HT1080 (cell line): Measurements from ENCODE around the gene MEGF6. TPM values are rescaled to one million over a fixed set of nuclear protein-coding genes. Genes with fewer than 3 reads are reported as not detected.

ENCODE experiments used
- DNase-seq: peaks from one replicate; pipeline ENCODE4 v3.0.0-alpha.2; 2015; ENCODE audit warnings: low read depth
- total RNA-seq: library from RNA; depleted of rRNA; stranded (reverse); fragments of >200 nt; shearing (Covaris generic); gene quantifications from 2 replicates; pipeline ENCODE4 v1.2.3, GENCODE V29; 2014

Gene MEGF6
- total RNA-seq, 1 experiment from 2014 or later = 0.92 TPM

DNA sequence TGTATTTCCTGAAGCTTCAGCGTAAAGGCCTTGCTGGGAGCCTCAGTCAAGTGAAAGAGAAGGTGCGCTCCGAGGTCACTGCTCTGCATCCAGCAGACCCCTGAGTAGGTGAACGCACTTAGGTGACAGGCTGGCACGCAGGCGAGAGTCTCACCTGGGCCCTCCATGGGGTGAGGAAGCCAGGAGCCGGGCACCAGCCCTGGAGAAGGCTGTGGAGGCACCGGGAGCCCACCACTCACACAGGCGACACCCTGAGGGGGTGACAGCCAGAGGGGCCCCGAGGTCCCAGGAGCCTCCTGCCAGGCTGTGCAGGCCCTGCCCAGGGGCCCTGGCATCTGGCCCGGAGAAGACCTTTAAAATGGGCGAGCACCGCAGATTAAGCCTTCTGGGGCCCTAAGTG is 89.2 kb downstream of the MEGF6 start:
- no peak for DNase-seq

DNA sequence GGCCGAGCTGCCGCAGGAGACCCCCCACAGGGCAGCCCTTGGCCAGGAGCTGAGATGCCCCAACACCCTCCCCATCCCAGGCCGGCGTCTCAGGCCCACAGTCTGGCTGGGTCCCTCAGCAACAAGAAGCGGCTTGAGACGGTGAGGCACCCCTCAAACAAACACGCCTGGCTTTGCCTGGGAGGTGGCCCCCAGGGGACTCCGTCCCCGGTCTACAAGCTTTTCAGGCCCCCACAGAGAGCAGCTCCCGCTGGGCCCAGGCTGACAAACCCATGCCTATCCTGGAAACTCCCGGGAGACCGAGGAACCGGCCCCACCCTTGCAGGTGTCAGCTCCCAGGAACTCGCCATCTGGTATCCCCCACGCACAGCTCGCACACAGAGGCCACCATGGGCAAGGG is 89.9 kb downstream of the MEGF6 start:
- no peak for DNase-seq

- DNase-seq = no peak
Measured at GRCh38 chr1:3520419-3521378, 90.6 kb downstream of the MEGF6 start.

GRCh38 chr1:3519301-3519885 is 91.9 kb downstream of the MEGF6 start:
- no peak for DNase-seq

- no peak for DNase-seq
Measured at GRCh38 chr1:3518756-3519155, 92.6 kb downstream of the MEGF6 start.

GRCh38 chr1:3518256-3518655 is 93.1 kb downstream of the MEGF6 start:
- DNase-seq = no peak

DNA sequence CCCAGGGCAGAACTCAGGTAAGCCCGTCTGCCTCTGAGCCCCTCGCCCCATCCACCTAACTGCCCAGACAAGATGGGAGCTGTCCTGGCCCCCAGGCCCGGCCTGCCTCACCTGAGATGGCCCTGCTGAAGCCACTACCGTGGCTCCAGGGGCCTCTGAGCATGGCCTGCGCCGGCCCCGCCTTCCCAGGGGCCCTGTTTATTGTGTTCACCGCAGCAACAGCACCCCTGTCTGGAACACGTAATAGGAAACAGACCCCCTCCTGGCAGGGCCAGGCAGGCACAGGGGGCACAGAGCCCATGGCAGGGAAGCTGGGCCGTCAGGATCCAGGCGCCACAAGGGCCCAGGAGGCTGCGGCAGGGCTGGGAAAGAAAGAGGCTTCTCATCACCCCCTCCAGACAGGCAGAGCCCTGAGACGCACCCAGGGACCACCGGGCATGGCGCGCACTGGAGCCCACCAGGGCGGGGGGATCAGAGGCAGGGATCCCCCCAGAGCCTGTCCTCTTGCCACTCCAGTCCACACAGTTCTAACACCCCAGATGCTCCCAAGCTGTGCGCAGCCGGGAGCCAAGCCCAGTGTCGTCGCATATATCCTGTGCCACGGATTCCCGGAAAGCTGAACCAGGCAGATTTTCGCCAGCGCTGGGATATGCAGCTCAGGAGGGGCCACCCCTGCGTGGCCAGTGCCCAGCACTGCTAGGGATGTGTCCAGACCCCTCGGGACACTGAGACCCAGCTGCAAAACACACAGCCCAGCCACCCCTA is 94.2 kb downstream of the MEGF6 start:
- DNase-seq = no peak

DNA sequence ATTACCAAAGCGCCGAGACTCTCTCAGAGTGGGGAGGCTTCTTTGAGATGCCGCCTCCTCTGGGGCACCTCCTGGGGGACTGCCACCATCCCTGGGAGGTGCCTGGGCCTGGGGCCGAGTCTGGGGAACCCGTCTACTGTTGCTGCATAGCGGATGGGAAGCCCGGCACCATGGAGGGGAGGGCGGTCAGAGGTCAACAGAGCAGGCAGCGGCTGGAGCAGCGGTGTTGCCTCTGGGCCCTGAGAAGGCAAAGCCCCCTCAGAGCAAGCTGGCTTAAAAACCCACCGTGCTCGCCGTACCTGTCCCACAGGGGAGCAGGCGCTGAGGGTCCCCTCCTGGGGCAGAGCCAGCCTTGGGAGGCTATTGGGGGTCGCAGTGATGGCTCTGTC is 94.8 kb downstream of the MEGF6 start:
- no peak for DNase-seq

DNA sequence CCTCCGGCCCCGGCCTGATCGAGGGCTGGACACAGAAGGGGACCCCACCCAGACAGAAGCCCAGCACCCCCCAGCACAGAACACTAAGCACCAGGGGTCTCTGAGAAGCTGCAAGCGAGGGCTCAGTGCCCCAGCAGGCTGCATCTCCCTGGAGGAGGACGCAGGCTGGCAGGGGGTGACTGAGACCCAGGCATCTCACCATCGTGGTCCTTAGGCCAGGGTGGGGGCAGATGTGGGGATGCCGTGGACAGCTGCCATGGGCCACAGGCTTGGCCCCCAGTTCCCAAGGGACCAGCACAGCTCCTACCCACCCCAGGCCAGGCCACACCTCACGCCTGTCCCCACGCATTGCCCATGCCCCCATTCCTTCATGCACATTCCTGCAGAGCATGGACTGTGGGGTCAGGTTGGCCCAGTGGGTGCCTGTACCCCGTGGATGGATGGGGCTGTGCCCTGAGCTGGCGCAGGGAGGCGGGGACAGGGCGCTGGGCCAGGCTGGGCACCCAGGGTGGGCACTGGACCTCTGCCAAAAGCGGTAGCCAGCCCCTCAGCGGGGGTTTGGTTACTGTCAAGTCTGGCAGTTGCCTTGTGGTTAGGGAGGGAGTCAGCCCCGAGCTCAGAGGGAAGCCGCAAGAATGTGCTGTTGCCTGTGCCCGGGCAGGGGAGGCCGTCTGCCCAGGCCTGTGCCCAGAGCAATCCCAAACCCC is 95.4 kb downstream of the MEGF6 start:
- DNase-seq = peak; percentile 77

DNA sequence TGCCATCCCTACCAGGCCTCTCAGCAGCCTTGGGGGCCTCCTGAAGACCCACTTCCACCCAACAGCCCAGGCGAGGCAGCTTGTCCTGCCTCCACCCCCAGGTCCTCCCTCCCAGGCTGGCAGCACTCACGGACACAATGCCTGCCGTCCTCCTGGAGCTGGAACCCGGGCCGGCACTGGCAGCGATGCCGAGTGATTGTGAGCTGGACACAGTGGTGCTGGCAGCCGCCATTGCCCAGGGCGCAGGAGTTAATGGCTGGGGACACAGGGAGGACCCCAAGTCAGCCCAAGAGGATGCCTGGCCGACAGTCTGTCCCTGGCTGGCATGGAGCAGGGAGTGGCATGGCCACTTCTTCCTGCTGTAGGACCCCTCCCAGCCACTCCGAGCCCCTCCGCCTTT is 96.0 kb downstream of the MEGF6 start:
- no peak for DNase-seq

DNA sequence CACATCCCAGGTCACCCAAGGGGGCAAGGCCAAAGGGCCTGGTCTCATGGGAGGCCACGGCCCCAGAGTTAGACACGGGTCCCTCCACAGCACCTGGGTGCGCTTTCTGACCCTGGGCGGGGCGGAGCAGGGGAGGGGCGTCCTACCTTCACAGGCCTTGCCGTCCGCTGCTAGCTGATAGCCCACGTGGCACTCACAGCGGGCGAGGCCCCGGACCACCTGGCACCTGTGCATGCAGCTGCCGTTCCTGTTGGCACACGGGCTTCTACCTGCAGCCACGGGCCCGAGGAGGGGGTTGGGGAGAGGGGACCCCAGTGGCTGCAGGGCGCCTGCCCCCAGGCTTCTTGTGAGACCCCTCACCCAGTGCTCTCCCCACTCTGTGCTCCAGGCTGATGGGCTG is 96.9 kb downstream of the MEGF6 start:
- no peak for DNase-seq

- no peak for DNase-seq
Measured at GRCh38 chr1:3511856-3512255, 99.5 kb downstream of the MEGF6 start.

GRCh38 chr1:3511306-3511705 is 100.0 kb downstream of the MEGF6 start:
- DNase-seq = no peak

DNA sequence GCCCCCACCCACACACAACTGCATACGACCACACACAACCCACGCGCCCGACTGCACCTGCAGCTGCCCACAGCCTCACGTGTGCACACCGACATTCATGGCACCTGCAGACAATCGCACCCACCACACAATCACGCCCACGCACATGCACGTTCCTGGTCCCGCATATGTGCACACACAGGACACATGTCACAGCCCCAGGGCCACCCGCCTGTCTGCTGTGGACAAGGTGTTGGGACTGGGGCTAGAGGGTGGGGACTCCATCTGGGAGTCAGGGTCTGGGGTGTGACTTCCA is 100.4 kb downstream of the MEGF6 start:
- no peak for DNase-seq

DNA sequence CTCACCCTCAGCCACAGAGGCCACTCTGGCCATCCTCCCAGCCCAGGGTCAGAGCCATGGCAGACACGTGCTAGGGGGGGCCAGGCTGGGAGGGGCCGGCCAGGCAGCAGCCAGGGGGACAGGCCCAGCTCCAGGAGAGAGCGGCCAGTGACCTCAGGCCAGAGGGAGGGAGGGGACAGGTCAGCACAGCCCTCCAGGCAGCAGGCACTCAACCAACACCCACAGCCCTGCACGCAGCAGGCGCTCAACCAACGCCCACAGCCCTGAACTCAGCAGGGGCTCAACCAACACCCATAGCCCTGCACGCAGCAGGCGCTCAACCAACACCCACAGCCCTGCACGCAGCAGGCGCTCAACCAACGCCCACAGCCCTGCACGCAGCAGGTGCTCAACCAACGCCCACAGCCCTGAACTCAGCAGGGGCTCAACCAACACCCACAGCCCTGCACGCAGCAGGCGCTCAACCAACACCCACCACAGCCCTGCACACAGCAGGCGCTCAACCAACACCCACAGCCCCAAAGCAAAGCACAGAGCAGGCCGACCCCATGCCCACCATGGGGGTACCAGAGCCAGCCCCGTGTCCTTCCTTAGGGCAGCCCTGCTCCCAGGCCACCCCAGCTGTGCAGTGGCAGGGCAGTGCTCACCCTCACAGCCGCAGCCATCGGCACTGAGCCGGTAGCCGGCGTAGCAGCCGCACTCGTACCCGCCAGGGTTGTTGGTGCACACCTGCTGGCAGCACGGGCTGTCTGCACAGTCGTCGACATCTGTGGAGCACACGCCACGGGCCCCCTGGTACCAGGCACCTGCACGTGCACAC is 101.0 kb downstream of the MEGF6 start:
- no peak for DNase-seq

DNA sequence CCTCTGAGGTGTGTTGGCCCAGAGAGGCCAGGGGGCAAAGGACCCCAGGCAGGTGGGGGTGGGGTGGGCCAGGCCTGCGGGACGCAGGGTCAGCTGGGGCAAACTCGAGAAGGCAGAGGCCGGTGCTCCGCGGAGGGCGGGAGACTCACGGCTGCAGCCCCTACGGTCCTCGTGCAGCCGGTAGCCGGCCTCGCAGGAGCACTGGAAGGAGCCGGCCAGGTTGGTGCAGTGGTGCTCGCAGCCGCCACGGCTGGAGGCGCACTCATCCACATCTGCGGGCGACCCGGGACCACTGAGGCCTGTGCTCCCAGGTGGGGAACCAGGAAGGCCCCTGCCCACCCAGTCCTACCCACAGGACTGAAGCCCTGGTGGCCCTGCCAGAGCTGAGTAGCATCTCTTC is 101.6 kb downstream of the MEGF6 start:
- no peak for DNase-seq

DNA sequence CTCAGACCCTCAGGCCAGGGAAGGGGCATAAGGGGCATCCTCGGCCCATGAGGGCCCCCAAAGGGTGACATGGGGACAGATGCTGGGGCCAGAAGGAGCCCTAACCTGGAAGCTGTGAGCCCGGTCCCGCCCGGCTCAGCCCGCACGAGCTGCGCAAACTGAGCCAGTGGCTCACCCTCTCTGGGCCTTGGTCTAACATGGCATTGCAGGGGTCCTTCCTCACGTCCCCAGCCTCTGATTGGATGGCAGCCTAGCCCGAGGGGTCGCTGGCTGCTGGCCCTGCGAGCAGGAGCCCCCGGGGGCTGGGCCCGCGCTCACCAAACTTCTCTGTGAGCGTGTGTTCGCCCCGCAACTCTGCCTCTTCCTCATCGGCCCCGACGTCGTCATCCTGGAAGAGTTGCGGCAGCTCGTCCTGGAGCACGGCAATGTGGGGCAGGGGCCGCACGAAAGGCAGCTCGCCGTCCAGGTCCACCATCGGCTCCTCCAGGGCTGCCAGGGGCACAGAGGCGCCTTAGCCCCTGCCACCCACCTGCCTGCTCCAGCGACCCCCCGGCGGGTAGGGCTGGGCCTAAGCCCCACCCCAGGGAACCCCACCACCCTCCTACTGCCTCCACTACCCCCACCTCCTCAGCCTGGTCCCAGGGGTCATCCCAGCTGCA is 102.4 kb downstream of the MEGF6 start:
- no peak for DNase-seq

DNA sequence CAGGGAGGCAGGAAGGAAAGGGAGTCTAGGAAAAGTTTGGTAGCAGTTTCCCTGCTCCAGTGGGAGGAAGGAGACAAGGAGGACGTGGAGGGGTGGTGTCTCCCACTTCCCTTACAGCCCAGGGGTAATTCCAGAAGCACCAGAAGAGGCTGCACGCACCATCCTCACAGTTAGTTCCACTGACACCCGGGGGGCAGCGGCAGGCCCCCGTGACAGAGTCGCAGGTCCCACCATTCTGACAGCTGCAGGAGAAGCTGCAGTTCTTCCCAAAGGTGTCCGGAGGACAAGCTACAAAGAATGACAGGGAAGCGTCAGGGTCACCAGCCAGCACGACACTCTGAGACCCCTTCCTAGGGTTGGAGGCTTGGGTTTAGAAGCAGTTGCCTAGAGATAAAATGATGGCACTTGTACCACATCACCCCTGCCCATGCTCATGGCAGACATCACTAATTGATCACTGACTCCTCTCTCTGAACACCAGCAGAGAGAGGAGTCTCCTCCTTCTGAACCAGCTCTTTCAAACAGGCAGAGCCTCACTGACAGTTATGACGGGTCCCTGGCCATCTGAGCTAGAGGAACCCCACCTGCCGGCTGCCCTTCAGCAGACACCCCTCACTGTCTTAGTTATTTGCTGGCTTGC is 103.6 kb downstream of the MEGF6 start:
- no peak for DNase-seq

DNA sequence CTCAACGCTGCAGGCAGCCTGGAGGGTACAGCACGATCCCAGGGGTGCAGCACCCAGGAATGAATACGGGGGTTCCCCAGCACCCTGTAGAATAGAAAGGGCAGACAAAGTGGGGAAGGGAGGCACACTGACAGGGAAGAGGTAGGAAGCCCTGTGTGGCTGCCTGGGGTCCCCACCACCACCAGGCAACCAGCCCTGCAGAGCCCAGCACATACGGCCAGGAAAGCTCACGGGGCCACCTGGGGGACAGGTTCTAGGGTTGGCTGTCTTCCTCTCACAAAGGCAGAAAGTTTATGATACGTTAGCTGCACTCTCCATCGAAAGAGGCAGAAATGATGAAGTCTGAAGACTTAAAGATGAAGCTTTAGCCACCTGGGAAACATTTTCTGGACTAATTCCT is 104.4 kb downstream of the MEGF6 start:
- no peak for DNase-seq

GRCh38 chr1:3506041-3506440 is 105.3 kb downstream of the MEGF6 start:
- no peak for DNase-seq
